ENCODE results near the gene NLRC5.
"Not testable (repeated sequence)": the region's sequence is repeated elsewhere in the genome, so short reads cannot be mapped to it uniquely, and the experiment has no call there.

The NLRC5 gene

DNA sequence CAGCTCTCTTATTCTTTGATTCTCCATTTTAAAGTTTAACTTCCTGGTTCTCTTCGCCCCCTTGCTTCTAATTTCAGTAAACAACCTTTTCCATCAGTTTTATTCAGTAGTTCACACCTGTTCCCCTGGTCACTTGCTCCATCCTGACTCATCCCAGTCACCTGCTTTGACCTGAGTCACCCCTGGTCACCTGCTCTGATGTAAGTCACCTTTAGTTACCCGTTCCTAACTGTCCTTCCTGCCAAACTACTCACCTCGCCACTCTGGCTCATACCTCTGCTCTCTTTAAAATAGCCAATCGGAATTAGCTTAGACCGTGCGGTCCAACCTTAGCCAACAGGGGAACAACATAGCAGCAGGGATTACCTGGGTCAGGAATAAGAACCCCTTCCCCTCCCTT, 4.7 kb upstream of the NLRC5 start:
- no peak for DNase-seq (ENCODE audit: low read depth)

DNA sequence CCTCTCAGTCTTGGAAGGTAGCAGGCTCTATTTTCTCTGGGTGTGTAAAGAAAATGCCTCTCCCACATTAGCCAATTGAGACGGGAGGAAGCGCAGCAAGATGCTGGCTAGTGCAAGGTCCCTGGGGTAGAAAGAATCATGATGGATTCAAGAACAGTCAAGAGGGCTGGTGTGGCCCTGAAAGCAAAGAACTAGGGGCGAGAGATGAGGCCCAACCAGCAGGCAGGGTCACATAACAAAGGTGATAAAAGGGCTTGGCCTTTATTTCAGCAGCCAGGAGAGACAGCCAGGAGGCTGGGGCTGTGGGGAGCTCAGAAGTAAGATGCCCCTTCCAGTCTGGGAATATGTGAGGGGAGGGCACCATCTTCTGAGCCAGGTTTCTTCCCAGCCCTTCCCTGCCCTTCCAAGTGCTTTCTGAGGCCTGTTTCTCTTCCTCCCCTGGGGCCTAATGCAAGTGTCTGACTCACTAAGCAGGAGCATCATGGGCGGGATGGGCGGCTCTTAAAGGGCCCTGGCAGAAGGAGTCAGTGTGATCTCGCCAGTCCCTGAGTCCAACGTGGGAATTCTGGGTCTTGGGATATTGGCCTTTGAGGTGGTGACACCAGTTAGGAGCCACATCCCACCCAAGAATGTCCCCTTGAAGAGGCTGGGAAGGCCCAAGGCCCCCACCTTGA, 3.9 kb upstream of the NLRC5 start:
- no peak for DNase-seq (ENCODE audit: low read depth)

GRCh38 chr16:56985962-56986360, 3.4 kb upstream of the NLRC5 start:
- DNase-seq (ENCODE audit: low read depth) = no peak

- DNase-seq (ENCODE audit: low read depth) = no peak
These were observed 3.0 kb upstream of the NLRC5 start for GRCh38 chr16:56986361-56986760.

- DNase-seq (ENCODE audit: low read depth) = not testable (repeated sequence)
These were observed 2.4 kb upstream of the NLRC5 start for GRCh38 chr16:56986908-56987307.

GRCh38 chr16:56987692-56988091, 1.7 kb upstream of the NLRC5 start:
- no peak for DNase-seq (ENCODE audit: low read depth)

- no peak for DNase-seq (ENCODE audit: low read depth)
These were observed 1.0 kb upstream of the NLRC5 start for GRCh38 chr16:56988161-56988947.

GRCh38 chr16:56989988-56990387, 631 bp downstream of the NLRC5 start:
- DNase-seq (ENCODE audit: low read depth) = no peak

GRCh38 chr16:56990407-56991286, 1.3 kb downstream of the NLRC5 start:
- no peak for DNase-seq (ENCODE audit: low read depth)

DNA sequence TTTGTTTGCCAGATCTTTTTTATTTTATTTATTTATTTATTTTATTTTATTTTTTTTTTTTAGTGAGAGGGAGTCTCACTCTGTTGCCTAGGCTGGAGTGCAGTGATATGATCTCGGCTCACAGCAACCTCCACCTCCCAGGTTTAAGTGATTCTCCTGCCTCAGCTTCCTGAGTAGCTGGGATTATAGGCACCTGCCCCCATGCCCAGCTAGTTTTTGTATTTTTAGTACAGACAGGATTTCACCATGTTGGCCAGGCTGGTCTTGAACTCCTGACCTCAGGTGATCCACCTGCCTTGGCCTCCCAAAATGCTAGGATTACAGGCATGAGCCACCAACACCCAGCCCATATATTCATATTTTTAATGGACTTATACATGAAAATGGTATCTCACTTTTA, 3.1 kb downstream of the NLRC5 start:
- not testable (repeated sequence) for DNase-seq (ENCODE audit: low read depth)

- no peak for DNase-seq (ENCODE audit: low read depth)
These were observed 3.8 kb downstream of the NLRC5 start for GRCh38 chr16:56993204-56993603.

GRCh38 chr16:56994311-56994710, 5.0 kb downstream of the NLRC5 start:
- DNase-seq (ENCODE audit: low read depth) = no peak

- DNase-seq (ENCODE audit: low read depth) = no peak
These were observed 5.9 kb downstream of the NLRC5 start for GRCh38 chr16:56995136-56995805.

DNA sequence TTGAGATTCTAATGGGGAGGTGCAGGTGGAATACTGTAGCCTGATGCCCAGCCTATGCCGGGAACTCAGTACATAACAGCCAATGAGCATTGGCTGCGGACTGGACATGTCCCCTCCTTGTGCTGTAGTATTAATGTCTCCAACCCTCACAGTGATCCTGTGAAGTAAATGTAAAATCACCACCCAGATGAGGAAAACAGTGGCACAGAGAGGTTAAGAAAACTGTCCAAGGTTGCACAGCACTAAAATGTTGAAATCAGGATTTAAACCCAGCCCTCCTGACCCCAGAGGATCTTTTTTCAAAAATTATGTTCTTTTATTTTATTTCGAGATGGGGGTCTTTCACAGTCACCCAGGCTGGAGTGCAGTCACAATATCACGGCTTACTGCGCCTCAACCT, 7.9 kb downstream of the NLRC5 start:
- no peak for DNase-seq (ENCODE audit: low read depth)

- DNase-seq (ENCODE audit: low read depth) = no peak
These were observed 8.6 kb downstream of the NLRC5 start for GRCh38 chr16:56997931-56998330.

DNA sequence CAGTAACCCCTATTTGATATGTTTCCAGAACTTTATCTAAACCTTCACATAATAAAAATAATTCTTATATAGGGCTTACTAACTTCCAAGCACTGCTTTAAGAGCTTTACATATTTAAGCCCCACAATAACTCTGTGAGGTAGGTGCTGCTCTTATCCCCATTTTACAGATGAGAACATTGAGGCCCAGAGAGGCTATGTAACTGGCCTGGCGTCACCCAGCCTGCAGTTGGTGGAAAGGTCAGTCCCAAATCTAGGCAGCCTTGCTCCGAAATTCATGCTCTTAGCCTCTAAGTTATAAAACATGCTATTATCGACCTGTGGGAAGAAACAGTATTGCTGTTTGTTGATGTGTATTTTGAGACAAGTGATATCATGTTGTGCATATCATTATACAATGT, 9.0 kb downstream of the NLRC5 start:
- no peak for DNase-seq (ENCODE audit: low read depth)

DNA sequence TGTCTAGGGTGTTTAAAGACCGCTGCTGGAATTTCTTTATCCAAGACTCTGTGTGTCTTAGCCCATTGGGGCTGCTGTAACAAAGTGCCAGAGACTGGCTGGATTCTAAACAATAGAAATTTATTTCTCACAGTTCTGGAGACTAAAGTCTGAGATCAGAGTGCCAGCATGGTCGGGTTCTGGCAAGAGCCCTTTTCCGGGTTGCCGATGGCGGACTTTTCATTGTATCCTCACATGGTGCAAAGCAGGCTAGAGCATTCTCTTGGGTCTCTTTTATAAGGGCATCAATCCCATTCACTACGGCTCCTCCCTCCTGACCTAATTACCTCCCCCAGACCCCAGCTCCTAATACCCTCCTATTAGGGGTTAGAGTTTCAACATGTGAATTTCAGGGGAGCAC, 9.5 kb downstream of the NLRC5 start:
- DNase-seq (ENCODE audit: low read depth) = no peak

- peak; percentile 29 for DNase-seq (ENCODE audit: low read depth)
These were observed 10.3 kb downstream of the NLRC5 start for GRCh38 chr16:56999409-57000270.

- DNase-seq (ENCODE audit: low read depth) = no peak
These were observed 11.1 kb downstream of the NLRC5 start for GRCh38 chr16:57000271-57001025.

DNA sequence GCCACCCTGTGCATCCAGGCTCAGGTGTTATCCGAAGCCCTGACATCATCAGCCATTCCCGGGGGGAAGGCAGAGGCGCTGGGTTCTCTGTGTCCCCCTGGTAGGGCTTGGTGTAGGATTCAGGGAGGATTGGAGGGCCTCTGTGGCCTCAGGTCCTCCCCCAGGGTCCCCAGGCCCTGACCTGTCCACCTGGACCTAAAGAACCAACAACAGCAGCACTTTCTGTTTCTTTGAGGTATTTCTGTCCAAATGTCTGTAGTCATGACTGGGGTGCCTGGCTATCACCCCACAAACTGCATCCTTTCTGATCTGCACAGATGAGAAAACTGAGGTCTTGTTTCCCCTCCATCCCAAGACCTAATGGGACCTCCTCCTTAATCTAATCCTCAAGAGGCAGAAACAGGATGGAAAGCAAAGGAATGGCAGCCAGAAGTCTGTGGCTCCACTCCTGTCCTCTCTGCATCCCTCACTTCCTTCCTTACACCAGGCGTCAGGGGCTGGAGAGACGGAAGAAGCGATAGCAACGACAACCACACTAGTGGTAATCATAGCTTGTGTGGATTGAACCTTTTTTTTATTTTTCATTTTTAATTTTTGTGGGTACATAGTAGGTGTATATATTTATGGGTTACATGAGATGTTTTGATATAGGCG, 11.8 kb downstream of the NLRC5 start:
- no peak for DNase-seq (ENCODE audit: low read depth)

Measured in T follicular helper cell (primary cell).